ENCODE measurements around the gene DRC3. TPM values are rescaled to one million over a fixed set of nuclear protein-coding genes. Genes with fewer than 3 reads are reported as not detected.

The DRC3 gene
- total RNA-seq, 2 donors from 2014 or later = 2.0 to 2.6 TPM

GRCh38 chr17:17943281-17943984 is 29.2 kb upstream of the DRC3 start:
- Histone ChIP-seq H3K9ac (ENCODE audit: extremely low read depth, low read length, poor library complexity, severe bottlenecking) (peak overlapping the region; percentile 14), H3K4me1 (ENCODE audit: control insufficient read depth, insufficient read depth, low read length) (peaks cover 35% of the 10 kb centered on the region), H3K27me3 (ENCODE audit: control insufficient read depth, insufficient read depth, low read length, poor library complexity, severe bottlenecking) (no peaks in the 10 kb centered on the region), H3K36me3 (ENCODE audit: control insufficient read depth, insufficient read depth, low read length) (no peaks in the 10 kb centered on the region), H3K4me3 (ENCODE audit: low read length) (peak overlapping the region; percentile 61), H3K9me3 (ENCODE audit: control insufficient read depth, low read length) (no peaks in the 10 kb centered on the region), H3K27ac (ENCODE audit: low read depth, low read length) (peak overlapping the region; percentile 54)
- Mint-ChIP-seq H3K36me3 (ENCODE audit: low read depth) (no peaks in the 10 kb centered on the region), H3K4me1 (peaks cover 43% of the 10 kb centered on the region), H3K9me3 (no peaks in the 10 kb centered on the region), H3K27me3 (ENCODE audit: insufficient read depth) (no peaks in the 10 kb centered on the region), H3K27ac (peak overlapping the region; percentile 86), H3K4me3 (peak overlapping the region; percentile 24)
- no peak for TF ChIP-seq CTCF (conservative IDR thresholded peaks at IDR 0.05)
- peak; percentile 82 for DNase-seq
- 43% methylated on average over 1 to 3 of the region's 3 CpGs for WGBS, 2 experiments (ENCODE audit: insufficient coverage in 1 of 2, insufficient read length in 1 of 2)

GRCh38 chr17:17944242-17944641 is 28.4 kb upstream of the DRC3 start:
- peak overlapping the region; percentile 86 for H3K27ac Mint-ChIP-seq

DNA sequence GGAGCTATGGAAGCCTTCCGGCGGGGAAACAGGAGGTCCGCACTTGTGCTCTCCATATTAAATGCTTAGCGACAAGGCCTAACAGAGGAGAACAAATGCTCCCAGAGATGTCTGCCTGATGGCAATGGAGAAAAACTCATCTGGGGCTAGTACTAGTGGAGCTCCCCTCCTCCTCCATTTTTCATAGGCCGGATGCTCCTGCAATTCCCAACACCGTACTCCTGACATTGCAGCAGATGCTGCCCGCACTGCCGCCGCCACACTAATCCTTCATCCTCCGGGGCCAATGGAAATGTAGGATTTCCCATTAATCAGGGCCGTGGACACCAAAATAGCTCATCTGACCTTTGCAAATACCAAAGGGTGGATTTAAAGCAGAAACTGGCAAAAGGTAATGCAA is 27.9 kb upstream of the DRC3 start:
- no peak for DNase-seq
- H3K4me3 ChIP-seq (ENCODE audit: low read length) = no peak overlapping the region
- no peaks in the 10 kb centered on the region for H3K36me3 Mint-ChIP-seq (ENCODE audit: low read depth)
- 95 to 96% methylated on average over 7 to 11 of the region's 11 CpGs for WGBS, 2 experiments (ENCODE audit: insufficient coverage in 1 of 2, insufficient read length in 1 of 2)
- H3K4me3 Mint-ChIP-seq = no peak overlapping the region
- H3K27ac ChIP-seq (ENCODE audit: low read depth, low read length) = no peak overlapping the region
- H3K9me3 Mint-ChIP-seq = no peaks in the 10 kb centered on the region
- H3K36me3 ChIP-seq (ENCODE audit: control insufficient read depth, insufficient read depth, low read length) = no peaks in the 10 kb centered on the region
- TF ChIP-seq CTCF (conservative IDR thresholded peaks at IDR 0.05) = no peak
- peaks cover 43% of the 10 kb centered on the region for H3K4me1 Mint-ChIP-seq
- H3K4me1 ChIP-seq (ENCODE audit: control insufficient read depth, insufficient read depth, low read length) = peaks cover 35% of the 10 kb centered on the region
- H3K27me3 ChIP-seq (ENCODE audit: control insufficient read depth, insufficient read depth, low read length, poor library complexity, severe bottlenecking) = no peaks in the 10 kb centered on the region
- no peak overlapping the region for H3K9ac ChIP-seq (ENCODE audit: extremely low read depth, low read length, poor library complexity, severe bottlenecking)
- H3K27me3 Mint-ChIP-seq (ENCODE audit: insufficient read depth) = no peaks in the 10 kb centered on the region
- no peak overlapping the region for H3K27ac Mint-ChIP-seq
- no peaks in the 10 kb centered on the region for H3K9me3 ChIP-seq (ENCODE audit: control insufficient read depth, low read length)

More at GRCh38 chr17:17944242-17944641, 28.4 kb upstream of the DRC3 start:
- no peak for TF ChIP-seq CTCF (conservative IDR thresholded peaks at IDR 0.05)
- H3K4me3 ChIP-seq (ENCODE audit: low read length) = peak overlapping the region; percentile 61
- Mint-ChIP-seq H3K27me3 (ENCODE audit: insufficient read depth) (no peaks in the 10 kb centered on the region), H3K4me3 (no peak overlapping the region), H3K9me3 (no peaks in the 10 kb centered on the region), H3K36me3 (ENCODE audit: low read depth) (no peaks in the 10 kb centered on the region), H3K4me1 (peaks cover 43% of the 10 kb centered on the region)
- H3K9me3 ChIP-seq (ENCODE audit: control insufficient read depth, low read length) = no peaks in the 10 kb centered on the region
- H3K9ac ChIP-seq (ENCODE audit: extremely low read depth, low read length, poor library complexity, severe bottlenecking) = peak overlapping the region; percentile 14
- no peaks in the 10 kb centered on the region for H3K27me3 ChIP-seq (ENCODE audit: control insufficient read depth, insufficient read depth, low read length, poor library complexity, severe bottlenecking)
- no peak for DNase-seq
- H3K27ac ChIP-seq (ENCODE audit: low read depth, low read length) = peak overlapping the region; percentile 54
- peaks cover 35% of the 10 kb centered on the region for H3K4me1 ChIP-seq (ENCODE audit: control insufficient read depth, insufficient read depth, low read length)
- 89 to 95% methylated on average over 6 to 7 of the region's 7 CpGs for WGBS, 2 experiments (ENCODE audit: insufficient coverage in 1 of 2, insufficient read length in 1 of 2)
- H3K36me3 ChIP-seq (ENCODE audit: control insufficient read depth, insufficient read depth, low read length) = no peaks in the 10 kb centered on the region
